Stimulated activated naive CD8-positive, alpha-beta T cell treated with anti-CD3 and anti-CD28 coated beads, Interleukin-15, Interleukin-2, amounts not matched to agents 100 ng/mL and 50 ng/mL, for 24 hours (primary cell): ENCODE data around the gene FAM20C.

Experiments used
- H3K27ac Mint-ChIP-seq: one replicate; pipeline ENCODE4 v1.8.0; 2021; ENCODE audit warnings: mild to moderate bottlenecking, mixed read lengths
- H3K27me3 Mint-ChIP-seq: one replicate; pipeline ENCODE4 v1.8.0; 2021; ENCODE audit warnings: mixed read lengths
- H3K36me3 Mint-ChIP-seq: one replicate; pipeline ENCODE4 v1.8.0; 2021; ENCODE audit warnings: low read depth, mixed read lengths
- H3K4me1 Mint-ChIP-seq: one replicate; pipeline ENCODE4 v1.8.0; 2021; ENCODE audit warnings: low read depth, mixed read lengths
- H3K4me3 Mint-ChIP-seq: one replicate; pipeline ENCODE4 v1.8.0; 2021; ENCODE audit warnings: mild to moderate bottlenecking, mixed read lengths
- H3K9me3 Mint-ChIP-seq: one replicate; pipeline ENCODE4 v1.8.0; 2021; ENCODE audit warnings: mixed read lengths

Gene FAM20C

GRCh38 chr7:166338-167060 is 25.9 kb upstream of the FAM20C start:
- peaks cover 19% of the 10 kb centered on the region for H3K27me3 Mint-ChIP-seq
- no peak overlapping the region for H3K27ac Mint-ChIP-seq

GRCh38 chr7:167090-167855 is 25.1 kb upstream of the FAM20C start:
- Mint-ChIP-seq H3K9me3 (no peaks in the 10 kb centered on the region), H3K4me3 (no peak overlapping the region), H3K36me3 (no peaks in the 10 kb centered on the region), H3K4me1 (no peaks in the 10 kb centered on the region), H3K27ac (no peak overlapping the region), H3K27me3 (peaks cover 19% of the 10 kb centered on the region)

More at GRCh38 chr7:166338-167060, 25.9 kb upstream of the FAM20C start:
- no peaks in the 10 kb centered on the region for H3K36me3 Mint-ChIP-seq
- H3K4me1 Mint-ChIP-seq: no peaks in the 10 kb centered on the region
- no peak overlapping the region for H3K4me3 Mint-ChIP-seq
- no peaks in the 10 kb centered on the region for H3K9me3 Mint-ChIP-seq

GRCh38 chr7:167976-168791 is 24.2 kb upstream of the FAM20C start:
- Mint-ChIP-seq H3K27ac (no peak overlapping the region), H3K36me3 (no peaks in the 10 kb centered on the region), H3K4me1 (no peaks in the 10 kb centered on the region), H3K27me3 (peaks cover 19% of the 10 kb centered on the region), H3K9me3 (no peaks in the 10 kb centered on the region), H3K4me3 (no peak overlapping the region)

GRCh38 chr7:169276-170172 is 22.8 kb upstream of the FAM20C start:
- peaks cover 16% of the 10 kb centered on the region for H3K27me3 Mint-ChIP-seq
- no peak overlapping the region for H3K4me3 Mint-ChIP-seq
- H3K27ac Mint-ChIP-seq: no peak overlapping the region
- H3K4me1 Mint-ChIP-seq: no peaks in the 10 kb centered on the region
- H3K9me3 Mint-ChIP-seq: no peaks in the 10 kb centered on the region
- no peaks in the 10 kb centered on the region for H3K36me3 Mint-ChIP-seq

- H3K9me3 Mint-ChIP-seq: no peaks in the 10 kb centered on the region
- no peak overlapping the region for H3K27ac Mint-ChIP-seq
- H3K36me3 Mint-ChIP-seq: no peaks in the 10 kb centered on the region
- no peak overlapping the region for H3K4me3 Mint-ChIP-seq
- peaks cover 16% of the 10 kb centered on the region for H3K27me3 Mint-ChIP-seq
- H3K4me1 Mint-ChIP-seq: no peaks in the 10 kb centered on the region
Observed at GRCh38 chr7:170551-171363, 21.6 kb upstream of the FAM20C start.

- H3K4me3 Mint-ChIP-seq: no peak overlapping the region
- peaks cover 12% of the 10 kb centered on the region for H3K27me3 Mint-ChIP-seq
- H3K4me1 Mint-ChIP-seq: no peaks in the 10 kb centered on the region
- no peaks in the 10 kb centered on the region for H3K9me3 Mint-ChIP-seq
- H3K27ac Mint-ChIP-seq: no peak overlapping the region
- no peaks in the 10 kb centered on the region for H3K36me3 Mint-ChIP-seq
Observed at GRCh38 chr7:171364-171904, 20.9 kb upstream of the FAM20C start.

- Mint-ChIP-seq H3K27me3 (peaks cover 12% of the 10 kb centered on the region), H3K27ac (no peak overlapping the region), H3K4me3 (no peak overlapping the region), H3K4me1 (no peaks in the 10 kb centered on the region), H3K9me3 (no peaks in the 10 kb centered on the region), H3K36me3 (no peaks in the 10 kb centered on the region)
Observed at GRCh38 chr7:171912-172515, 20.4 kb upstream of the FAM20C start.

GRCh38 chr7:173209-173918 is 19.0 kb upstream of the FAM20C start:
- no peak overlapping the region for H3K27ac Mint-ChIP-seq
- H3K4me1 Mint-ChIP-seq: no peaks in the 10 kb centered on the region
- no peak overlapping the region for H3K4me3 Mint-ChIP-seq
- H3K36me3 Mint-ChIP-seq: no peaks in the 10 kb centered on the region
- peaks cover 12% of the 10 kb centered on the region for H3K27me3 Mint-ChIP-seq
- no peaks in the 10 kb centered on the region for H3K9me3 Mint-ChIP-seq

- no peak overlapping the region for H3K27ac Mint-ChIP-seq
- H3K27me3 Mint-ChIP-seq: peaks cover 7% of the 10 kb centered on the region
- no peaks in the 10 kb centered on the region for H3K36me3 Mint-ChIP-seq
- H3K4me1 Mint-ChIP-seq: no peaks in the 10 kb centered on the region
- H3K9me3 Mint-ChIP-seq: no peaks in the 10 kb centered on the region
- no peak overlapping the region for H3K4me3 Mint-ChIP-seq
Observed at GRCh38 chr7:174716-175115, 17.7 kb upstream of the FAM20C start.

GRCh38 chr7:175955-176354 is 16.4 kb upstream of the FAM20C start:
- Mint-ChIP-seq H3K27me3 (no peaks in the 10 kb centered on the region), H3K4me3 (no peak overlapping the region), H3K36me3 (no peaks in the 10 kb centered on the region), H3K27ac (no peak overlapping the region), H3K4me1 (no peaks in the 10 kb centered on the region), H3K9me3 (no peaks in the 10 kb centered on the region)

GRCh38 chr7:176381-176780 is 16.0 kb upstream of the FAM20C start:
- Mint-ChIP-seq H3K4me1 (no peaks in the 10 kb centered on the region), H3K27me3 (no peaks in the 10 kb centered on the region), H3K4me3 (no peak overlapping the region), H3K9me3 (no peaks in the 10 kb centered on the region), H3K36me3 (no peaks in the 10 kb centered on the region), H3K27ac (no peak overlapping the region)

GRCh38 chr7:176786-177459 is 15.4 kb upstream of the FAM20C start:
- no peaks in the 10 kb centered on the region for H3K4me1 Mint-ChIP-seq
- no peak overlapping the region for H3K4me3 Mint-ChIP-seq
- H3K9me3 Mint-ChIP-seq: no peaks in the 10 kb centered on the region
- no peaks in the 10 kb centered on the region for H3K36me3 Mint-ChIP-seq
- no peak overlapping the region for H3K27ac Mint-ChIP-seq
- no peaks in the 10 kb centered on the region for H3K27me3 Mint-ChIP-seq
